ENCODE results near the gene PEMT. TPM values are rescaled to one million over a fixed set of nuclear protein-coding genes. Genes with fewer than 3 reads are reported as not detected.

PEMT gene
- total and polyA plus RNA-seq, 2 of the 4 experiments (the other 2 are of a cell fraction): 23.3 to 49.5 TPM

- Histone ChIP-seq H3K4me1 (ENCODE audit: control insufficient read depth, insufficient read depth, low read length) (no peaks in the 10 kb centered on the region), H3K14ac (replicated peaks; ENCODE audit: low read depth, low read length) (no peak overlapping the region), H3K23ac (ENCODE audit: low read depth, low read length) (no peak overlapping the region), H3K4ac (ENCODE audit: low read depth, low read length) (no peak overlapping the region), H2BK5ac (ENCODE audit: low read depth, low read length, poor library complexity, severe bottlenecking) (no peak overlapping the region), H3K4me2 (ENCODE audit: low read depth, low read length) (no peak overlapping the region), H4K5ac (ENCODE audit: low read depth, low read length) (no peak overlapping the region), H3K18ac (ENCODE audit: low read depth, low read length) (no peak overlapping the region), H3K36me3 (ENCODE audit: control insufficient read depth, insufficient read depth, low read length) (no peaks in the 10 kb centered on the region), H3K9me1 (ENCODE audit: insufficient read depth, low read length) (no peaks in the 10 kb centered on the region; the same call in 1 of the 2 replicates), H2AK9ac (replicated peaks; ENCODE audit: low read depth, low read length, poor library complexity) (peak overlapping the region; percentile 9), H2BK15ac (ENCODE audit: low read depth, low read length) (no peak overlapping the region), H2BK120ac (ENCODE audit: low read depth, low read length) (no peak overlapping the region), H3K27me3 (ENCODE audit: control insufficient read depth, insufficient read depth, low read length) (no peaks in the 10 kb centered on the region), H3K9me3 (ENCODE audit: control insufficient read depth, insufficient read depth, low read length) (no peaks in the 10 kb centered on the region), H3K56ac (ENCODE audit: extremely low read depth, insufficient read depth, low read length) (no peak overlapping the region), H2AFZ (replicated peaks; ENCODE audit: low read length, poor library complexity) (no peak overlapping the region), H3K79me1 (ENCODE audit: low read depth in 1 of 2, low read length in 2 of 2) (no peaks in the 10 kb centered on the region; a peak in 1 of 4 replicates), H3K4me3 (ENCODE audit: insufficient read depth, low read depth, low read length) (no peak overlapping the region), H2BK20ac (ENCODE audit: low read depth, low read length) (no peak overlapping the region), H4K91ac (ENCODE audit: insufficient read depth, low read depth, low read length) (no peak overlapping the region), H4K20me1 (ENCODE audit: insufficient read depth, low read length) (peaks cover 18% of the 10 kb centered on the region; the same call in 1 of the 2 replicates), H3K9ac (ENCODE audit: low read depth, low read length) (no peak overlapping the region), H2AK5ac (ENCODE audit: low read depth, low read length) (no peak overlapping the region), H4K8ac (ENCODE audit: low read depth in 2 of 2, low read length in 2 of 2) (no peak overlapping the region), H3K27ac (ENCODE audit: insufficient read depth, low read length) (no peak overlapping the region)
- ChIA-PET CTCF (interaction anchor here (0.8 kb wide), 1 partner anchor 19 kb away, joined by 4 read pairs; the partner anchor contains the start of gene PEMT), POLR2A (ENCODE audit: unreplicated experiment) (interaction anchor here (0.5 kb wide), 1 partner anchor 76 kb away, joined by 3 read pairs; no protein-coding TSS in a partner anchor)
- in situ Hi-C loops (cut with MboI; ENCODE audit: low sequenced_read_pairs) (loop anchor here (5.0 kb wide), 1 partner anchor 215 kb away; no protein-coding TSS in a partner anchor), dilution Hi-C loops (cut with HindIII; ENCODE audit: low sequenced_read_pairs, unreplicated experiment) (no loop called here), intact Hi-C loops (cut with micrococcal nuclease) (no loop called here)
- TF ChIP-seq MAZ (IDR thresholded peaks at IDR 0.05; ENCODE audit: borderline replicate concordance, low read depth, low read length) (no peak), CHD1 (IDR thresholded peaks at IDR 0.05; ENCODE audit: low read depth, low read length) (no peak), FOS (IDR thresholded peaks at IDR 0.05; ENCODE audit: low read depth, low read length) (no peak), RAD21 (IDR thresholded peaks at IDR 0.05; ENCODE audit: low read length) (no peak), BHLHE40 (IDR thresholded peaks at IDR 0.05; ENCODE audit: low read depth, low read length) (no peak), CTCF (conservative IDR thresholded peaks at IDR 0.05; ENCODE audit: low read depth, low read length) (no peak), RFX5 (IDR thresholded peaks at IDR 0.05; ENCODE audit: low read depth, low read length) (no peak), NFE2L2 (IDR thresholded peaks at IDR 0.05; ENCODE audit: low read depth, low read length) (no peak), MXI1 (IDR thresholded peaks at IDR 0.05; ENCODE audit: borderline replicate concordance, low read depth, low read length) (no peak), RCOR1 (IDR thresholded peaks at IDR 0.05; ENCODE audit: insufficient replicate concordance, low read length) (no peak)
- TF ChIP-seq, protein P1, sequence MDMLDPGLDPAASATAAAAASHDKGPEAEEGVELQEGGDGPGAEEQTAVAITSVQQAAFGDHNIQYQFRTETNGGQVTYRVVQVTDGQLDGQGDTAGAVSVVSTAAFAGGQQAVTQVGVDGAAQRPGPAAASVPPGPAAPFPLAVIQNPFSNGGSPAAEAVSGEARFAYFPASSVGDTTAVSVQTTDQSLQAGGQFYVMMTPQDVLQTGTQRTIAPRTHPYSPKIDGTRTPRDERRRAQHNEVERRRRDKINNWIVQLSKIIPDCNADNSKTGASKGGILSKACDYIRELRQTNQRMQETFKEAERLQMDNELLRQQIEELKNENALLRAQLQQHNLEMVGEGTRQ (IDR thresholded peaks at IDR 0.05; ENCODE audit: low read depth, low read length): no peak
- ATAC-seq (ENCODE audit: low read depth) (no peak), DNase-seq (no peak)
- 75% methylated on average over 6 of the region's 15 CpGs; no CpG with 5 or more reads in 1 of the 2 experiments for WGBS, 2 experiments (ENCODE audit: extremely low coverage in 2 of 2, insufficient read length in 1 of 2)
- BruUV-seq (replicated peaks): no TSS peak
Observed at GRCh38 chr17:17572010-17572785, 19.3 kb downstream of the PEMT start.

Data from IMR-90 (cell line).